Measurements from ENCODE around the gene DMBX1.

The DMBX1 gene

GRCh38 chr1:46537651-46538050 is 48.0 kb downstream of the DMBX1 start:
- Mint-ChIP-seq H3K27ac (no peak overlapping the region), H3K4me3 (no peak overlapping the region), H3K4me1 (ENCODE audit: low read depth) (peaks cover 2% of the 10 kb centered on the region), H3K36me3 (ENCODE audit: low read depth) (no peaks in the 10 kb centered on the region), H3K27me3 (ENCODE audit: low read depth) (peaks cover 53% of the 10 kb centered on the region), H3K9me3 (no peaks in the 10 kb centered on the region)
- no peak for DNase-seq (ENCODE audit: low spot score)

DNA sequence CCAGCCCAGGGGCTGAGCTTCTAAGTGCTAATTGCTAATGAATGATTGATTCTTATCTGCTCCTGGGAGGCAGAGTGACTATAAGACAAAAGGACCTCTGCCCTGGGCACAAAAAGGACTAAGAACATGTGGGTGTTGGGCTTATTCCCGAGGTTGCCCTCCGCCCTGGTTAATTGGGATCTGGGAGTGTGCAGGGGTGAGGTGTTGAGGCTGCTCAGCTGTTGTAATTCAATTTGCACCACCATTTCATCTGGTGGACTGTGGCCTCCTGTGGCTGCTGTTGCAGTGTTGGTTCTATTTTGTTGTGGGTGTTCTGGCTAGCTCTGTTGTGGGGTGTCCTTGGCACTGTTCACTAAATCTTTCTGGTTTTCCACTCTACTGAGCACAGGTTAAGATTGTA is 48.5 kb downstream of the DMBX1 start:
- Mint-ChIP-seq H3K36me3 (ENCODE audit: low read depth) (no peaks in the 10 kb centered on the region), H3K27me3 (ENCODE audit: low read depth) (peaks cover 57% of the 10 kb centered on the region), H3K4me1 (ENCODE audit: low read depth) (peaks cover 2% of the 10 kb centered on the region), H3K27ac (no peak overlapping the region), H3K9me3 (no peaks in the 10 kb centered on the region), H3K4me3 (no peak overlapping the region)
- no peak for DNase-seq (ENCODE audit: low spot score)

Data from T-helper 2 cell treated with Interferon-gamma antibody and Interleukin-4, amounts not matched to agents 5 μg/mL and 100 μg/mL, for 36 hours (primary cell).